GM19240 (cell line): ENCODE measurements around the gene SMPD3.
"Not testable (repeated sequence)": the region's sequence is repeated elsewhere in the genome, so short reads cannot be mapped to it uniquely, and the experiment has no call there.

ENCODE experiments used
- DNase-seq: peaks from one replicate; pipeline ENCODE4 v3.0.0; 2011; ENCODE audit warnings: low spot score; ENCODE audit not compliant: insufficient read length

SMPD3 gene

GRCh38 chr16:68448360-68448970 lies at the start of gene SMPD3:
Gene SMPD3, minus strand, starts transcription at chr16:68448508. Its CDS starts 76,327 bp downstream, at chr16:68372181.
- DNase-seq = peak; percentile 97

- DNase-seq = no peak
Observed at GRCh38 chr16:68496689-68497088, 48.4 kb upstream of the SMPD3 start.

GRCh38 chr16:68494261-68494660 lies 46.0 kb upstream of the SMPD3 start:
- not testable (repeated sequence) for DNase-seq

- no peak for DNase-seq
Observed at GRCh38 chr16:68493412-68494070, 45.2 kb upstream of the SMPD3 start.

GRCh38 chr16:68492543-68493411 lies 44.5 kb upstream of the SMPD3 start:
- no peak for DNase-seq

GRCh38 chr16:68492151-68492542 lies 43.8 kb upstream of the SMPD3 start:
- DNase-seq = no peak

GRCh38 chr16:68491576-68491950 lies 43.3 kb upstream of the SMPD3 start:
- no peak for DNase-seq

GRCh38 chr16:68490829-68491575 lies 42.7 kb upstream of the SMPD3 start:
- DNase-seq = no peak

- DNase-seq = no peak
Observed at GRCh38 chr16:68490358-68490757, 42.0 kb upstream of the SMPD3 start.

- no peak for DNase-seq
Observed at GRCh38 chr16:68488554-68488953, 40.2 kb upstream of the SMPD3 start.

- no peak for DNase-seq
Observed at GRCh38 chr16:68487669-68488068, 39.4 kb upstream of the SMPD3 start.

- DNase-seq = no peak
Observed at GRCh38 chr16:68487203-68487514, 38.9 kb upstream of the SMPD3 start.

- DNase-seq = no peak
Observed at GRCh38 chr16:68486502-68487202, 38.3 kb upstream of the SMPD3 start.

GRCh38 chr16:68481636-68482035 lies 33.3 kb upstream of the SMPD3 start:
- DNase-seq = no peak

GRCh38 chr16:68480084-68480995 lies 32.0 kb upstream of the SMPD3 start:
- DNase-seq = no peak

- DNase-seq = no peak
Observed at GRCh38 chr16:68479271-68479670, 31.0 kb upstream of the SMPD3 start.

GRCh38 chr16:68478526-68479250 lies 30.4 kb upstream of the SMPD3 start:
- DNase-seq = no peak

- no peak for DNase-seq
Observed at GRCh38 chr16:68475071-68475470, 26.8 kb upstream of the SMPD3 start.

- no peak for DNase-seq
Observed at GRCh38 chr16:68473358-68474070, 25.2 kb upstream of the SMPD3 start.
